IMR-90 (cell line): ENCODE results near the gene ALOXE3. TPM values are rescaled to one million over a fixed set of nuclear protein-coding genes. Genes with fewer than 3 reads are reported as not detected.

Source experiments
- ATAC-seq: fragments of 200-7000 bp; cut with Tn5 transposase; 2 replicates; pipeline ENCODE4 v1.9.1; 2020; ENCODE audit warnings: low read depth, mild to moderate bottlenecking, moderate library complexity
- BruUV-seq: library from RNA; stranded (reverse); fragments of 400-500 nt; replicated peaks from 2 replicates; lab custom pipeline; 2021; lab: Mats Ljungman, UMichigan
- CTCF ChIA-PET: fragments of 300-600 bp; formaldehyde crosslinking; extraction: SDS; loops from one replicate; lab custom pipeline; 2021; ENCODE audit warnings: antibody characterized with exemption; lab: Yijun Ruan, JAX
- POLR2A ChIA-PET: fragments of 300-600 bp; sonication (Branson Sonifier 250); formaldehyde crosslinking; loops from one replicate; lab custom pipeline; 2022; ENCODE audit warnings: antibody characterized with exemption; ENCODE audit not compliant: unreplicated experiment; lab: Charles Lee
- DNase-seq: peaks from one replicate; pipeline ENCODE4 v3.0.0; 2013
- H2AFZ ChIP-seq: replicated peaks from 2 replicates; pipeline ENCODE3; 2013; ENCODE audit warnings: low read length, mild to moderate bottlenecking; ENCODE audit not compliant: poor library complexity
- H2AK5ac ChIP-seq: 2 replicates; pipeline ENCODE4 v1.6.1; 2013; ENCODE audit warnings: low read depth, low read length, inconsistent platforms
- H2AK9ac ChIP-seq: replicated peaks from 2 replicates; pipeline ENCODE3; 2013; ENCODE audit warnings: mild to moderate bottlenecking, low read depth, low read length, moderate library complexity; ENCODE audit not compliant: poor library complexity
- H2BK120ac ChIP-seq: 2 replicates; pipeline ENCODE4 v1.6.1; 2013; ENCODE audit warnings: low read depth, low read length, inconsistent platforms
- H2BK15ac ChIP-seq: 3 replicates; pipeline ENCODE4 v1.6.1; 2013; ENCODE audit warnings: low read depth, low read length, inconsistent platforms
- H2BK20ac ChIP-seq: 2 replicates; pipeline ENCODE4 v1.6.1; 2013; ENCODE audit warnings: low read depth, mild to moderate bottlenecking, inconsistent platforms, low read length, moderate library complexity
- H2BK5ac ChIP-seq: 2 replicates; pipeline ENCODE4 v1.6.1; 2013; ENCODE audit warnings: mild to moderate bottlenecking, low read depth, low read length, inconsistent platforms; ENCODE audit not compliant: poor library complexity, severe bottlenecking
- H3K14ac ChIP-seq: replicated peaks from 2 replicates; pipeline ENCODE4 v1.6.1; 2013; ENCODE audit warnings: low read depth, low read length, inconsistent platforms
- H3K18ac ChIP-seq: 2 replicates; pipeline ENCODE4 v1.6.1; 2013; ENCODE audit warnings: low read depth, low read length, control low read depth
- H3K23ac ChIP-seq: 2 replicates; pipeline ENCODE4 v1.6.1; 2013; ENCODE audit warnings: low read depth, low read length, inconsistent platforms
- H3K27ac ChIP-seq: 2 replicates; pipeline ENCODE4 v1.5.1; 2013; ENCODE audit warnings: mild to moderate bottlenecking, control low read depth, low read length; ENCODE audit not compliant: insufficient read depth
- H3K27me3 ChIP-seq: 2 replicates; pipeline ENCODE4 v1.6.1; 2013; ENCODE audit warnings: low read length; ENCODE audit not compliant: control insufficient read depth, insufficient read depth
- H3K36me3 ChIP-seq: 2 replicates; pipeline ENCODE4 v1.6.1; 2013; ENCODE audit warnings: low read length, mixed read lengths; ENCODE audit not compliant: control insufficient read depth, insufficient read depth
- H3K4ac ChIP-seq: 2 replicates; pipeline ENCODE4 v1.6.1; 2013; ENCODE audit warnings: low read depth, low read length, inconsistent platforms
- H3K4me1 ChIP-seq: 2 replicates; pipeline ENCODE4 v1.6.1; 2013; ENCODE audit warnings: low read length, mixed read lengths; ENCODE audit not compliant: control insufficient read depth, insufficient read depth
- H3K4me2 ChIP-seq: 2 replicates; pipeline ENCODE4 v1.6.1; 2013; ENCODE audit warnings: low read depth, mild to moderate bottlenecking, control low read depth, low read length, moderate library complexity
- H3K4me3 ChIP-seq: 2 replicates; pipeline ENCODE4 v1.5.1; 2013; ENCODE audit warnings: low read depth, mild to moderate bottlenecking, control low read depth, low read length, moderate library complexity; ENCODE audit not compliant: insufficient read depth
- H3K56ac ChIP-seq: 2 replicates; pipeline ENCODE4 v1.6.1; 2013; ENCODE audit warnings: low read length, inconsistent platforms; ENCODE audit not compliant: insufficient read depth; ENCODE audit errors: extremely low read depth
- H3K79me1 ChIP-seq, 2 experiments: 2 replicates each; pipeline ENCODE4 v1.6.1; 2013; ENCODE audit warnings: low read length in 2 of 2, inconsistent platforms in 1 of 2, low read depth in 1 of 2
- H3K9ac ChIP-seq: 2 replicates; pipeline ENCODE4 v1.6.1; 2013; ENCODE audit warnings: low read depth, low read length, control low read depth
- H3K9me1 ChIP-seq: 2 replicates; pipeline ENCODE4 v1.6.1; 2013; ENCODE audit warnings: low read length, inconsistent platforms; ENCODE audit not compliant: insufficient read depth
- H3K9me3 ChIP-seq: 2 replicates; pipeline ENCODE4 v1.6.1; 2013; ENCODE audit warnings: low read length; ENCODE audit not compliant: control insufficient read depth, insufficient read depth
- H4K20me1 ChIP-seq: 2 replicates; pipeline ENCODE4 v1.6.1; 2013; ENCODE audit warnings: low read length, inconsistent platforms; ENCODE audit not compliant: insufficient read depth
- H4K5ac ChIP-seq: 2 replicates; pipeline ENCODE4 v1.6.1; 2013; ENCODE audit warnings: mild to moderate bottlenecking, low read depth, low read length, control low read depth
- H4K8ac ChIP-seq, 2 experiments: 2 replicates each; pipeline ENCODE4 v1.6.1; 2013; ENCODE audit warnings: low read depth in 2 of 2, low read length in 2 of 2, control low read depth in 1 of 2, inconsistent platforms in 1 of 2
- H4K91ac ChIP-seq: 2 replicates; pipeline ENCODE4 v1.6.1; 2013; ENCODE audit warnings: low read depth, low read length, inconsistent platforms; ENCODE audit not compliant: insufficient read depth
- BHLHE40 ChIP-seq: fragments of 150-350 bp; IDR thresholded peaks from 2 replicates; pipeline ENCODE4 v1.6.1; 2016; ENCODE audit warnings: mild to moderate bottlenecking, low read depth, low read length
- CEBPB ChIP-seq: IDR thresholded peaks from 2 replicates; pipeline ENCODE4 v1.6.1; 2012; ENCODE audit warnings: low read depth, low read length, improper control_type of control experiment
- CHD1 ChIP-seq: IDR thresholded peaks from 2 replicates; pipeline ENCODE4 v1.6.1; 2012; ENCODE audit warnings: low read depth, low read length, improper control_type of control experiment
- FOS ChIP-seq: fragments of 150-350 bp; IDR thresholded peaks from 2 replicates; pipeline ENCODE4 v1.6.1; 2016; ENCODE audit warnings: low read depth, low read length
- MAFK ChIP-seq: IDR thresholded peaks from 2 replicates; pipeline ENCODE4 v1.6.1; 2012; ENCODE audit warnings: low read depth, low read length, improper control_type of control experiment
- MAZ ChIP-seq: IDR thresholded peaks from 2 replicates; pipeline ENCODE4 v1.6.1; 2012; ENCODE audit warnings: low read depth, mild to moderate bottlenecking, low read length, improper control_type of control experiment, moderate library complexity, borderline replicate concordance
- MXI1 ChIP-seq: IDR thresholded peaks from 2 replicates; pipeline ENCODE4 v1.6.1; 2012; ENCODE audit warnings: low read depth, mild to moderate bottlenecking, low read length, moderate library complexity, borderline replicate concordance
- NFE2L2 ChIP-seq: fragments of 150-350 bp; IDR thresholded peaks from 2 replicates; pipeline ENCODE4 v1.6.1; 2016; ENCODE audit warnings: low read depth, mild to moderate bottlenecking, low read length
- POLR2A ChIP-seq: IDR thresholded peaks from 2 replicates; pipeline ENCODE4 v1.6.1; 2012; ENCODE audit warnings: mild to moderate bottlenecking, low read depth, low read length
- RAD21 ChIP-seq: IDR thresholded peaks from 2 replicates; pipeline ENCODE4 v1.6.1; 2012; ENCODE audit warnings: low read length, improper control_type of control experiment
- RCOR1 ChIP-seq: IDR thresholded peaks from 2 replicates; pipeline ENCODE4 v1.6.1; 2012; ENCODE audit warnings: mild to moderate bottlenecking, low read length, improper control_type of control experiment; ENCODE audit not compliant: insufficient replicate concordance
- RFX5 ChIP-seq: IDR thresholded peaks from 2 replicates; pipeline ENCODE4 v1.8.0; 2012; ENCODE audit warnings: low read depth, mild to moderate bottlenecking, low read length, moderate library complexity
- SMC3 ChIP-seq: fragments of 150-350 bp; IDR thresholded peaks from 2 replicates; pipeline ENCODE4 v1.6.1; 2016; ENCODE audit warnings: low read depth, mild to moderate bottlenecking, antibody characterized with exemption, low read length, moderate library complexity
- WGBS, 2 experiments: methylation state at CpG; one replicate each; pipeline versions ENCODE4 v1.1.5 to v1.1.7; 2013; ENCODE audit warnings: missing lambda C conversion rate in 2 of 2; ENCODE audit not compliant: insufficient read length in 1 of 2; ENCODE audit errors: extremely low coverage in 2 of 2; 5-methylcytosine and 5-hydroxymethylcytosine counted together
- dilution Hi-C: fragments of 300-500 bp; cut with HindIII; formaldehyde crosslinking; loops from one replicate; pipeline ENCODE4 v1.14.3; 2018; ENCODE audit warnings: low sequenced_read_pairs; ENCODE audit not compliant: unreplicated experiment
- in situ Hi-C: fragments of 300-500 bp; cut with MboI; formaldehyde crosslinking; loops from 3 replicates; pipeline ENCODE4 v1.14.3; 2019; ENCODE audit warnings: low sequenced_read_pairs, inconsistent platforms, mixed read lengths
- intact Hi-C: fragments of 100-400 bp; cut with micrococcal nuclease; formaldehyde crosslinking; loops from 2 replicates; pipeline ENCODE4 v1.10.0; 2022
- polyA plus RNA-seq, 3 experiments: library from polyadenylated mRNA; depleted of rRNA; stranded (reverse); fragments of >200 nt; gene quantifications; 2 replicates each; pipeline ENCODE4 v1.2.3, GENCODE V29; 2012; ENCODE audit warnings: low replicate concordance in 1 of 3
- total RNA-seq: library from RNA; depleted of rRNA; stranded (reverse); fragments of >200 nt; gene quantifications from 2 replicates; pipeline ENCODE4 v1.2.3, GENCODE V29; 2012
- TF ChIP-seq, protein P1 (sequence below): fragments of 150-350 bp; IDR thresholded peaks from 2 replicates; pipeline ENCODE4 v1.6.1; 2016; ENCODE audit warnings: low read depth, mild to moderate bottlenecking, low read length, moderate library complexity, borderline replicate concordance
- TF ChIP-seq, protein P2 (sequence below): fragments of 150-350 bp; IDR thresholded peaks from 2 replicates; pipeline ENCODE4 v1.6.1; 2017; ENCODE audit warnings: mild to moderate bottlenecking, antibody characterized with exemption, low read length, low read depth

Gene ALOXE3
- total and polyA plus RNA-seq, 2 of the 4 experiments (the other 2 are of a cell fraction): under 0.01 to 0.26 TPM

GRCh38 chr17:8069587-8069860 lies 48.8 kb downstream of the ALOXE3 start:
- H2AFZ ChIP-seq: no peak overlapping the region
- no peaks in the 10 kb centered on the region for H3K9me3 ChIP-seq
- peaks cover 81% of the 10 kb centered on the region for H3K27me3 ChIP-seq
- no peak overlapping the region for H4K8ac ChIP-seq
- H2AK5ac ChIP-seq: no peak overlapping the region
- no peak overlapping the region for H4K91ac ChIP-seq
- DNase-seq: no peak
- H3K18ac ChIP-seq: no peak overlapping the region
- H3K9ac ChIP-seq: no peak overlapping the region
- no peak overlapping the region for H3K4me2 ChIP-seq
- no peaks in the 10 kb centered on the region for H3K36me3 ChIP-seq
- no peak for ATAC-seq
- no peak overlapping the region for H2BK120ac ChIP-seq
- POLR2A ChIA-PET: no interaction called here
- no CpG with 5 or more reads among the region's 3 CpGs for WGBS, 2 experiments
- H3K4ac ChIP-seq: no peak overlapping the region
- H3K4me3 ChIP-seq: no peak overlapping the region
- dilution Hi-C loops: no loop called here
- no peaks in the 10 kb centered on the region for H3K79me1 ChIP-seq
- no peak overlapping the region for H3K14ac ChIP-seq
- no peak overlapping the region for H3K23ac ChIP-seq
- H3K9me1 ChIP-seq: no peaks in the 10 kb centered on the region
- no peak overlapping the region for H4K5ac ChIP-seq
- no peak overlapping the region for H3K27ac ChIP-seq
- intact Hi-C loops: loop anchor here (10.0 kb wide), 1 partner anchor 715 kb away; no protein-coding TSS in a partner anchor
- BruUV-seq: no TSS peak
- H2BK15ac ChIP-seq: no peak overlapping the region
- CTCF ChIA-PET: interaction anchor here (0.8 to 1.6 kb wide), 2 partner anchors 12 to 87 kb away, joined by 3 to 6 read pairs; no protein-coding TSS in a partner anchor
- in situ Hi-C loops: no loop called here
- no peak overlapping the region for H2BK20ac ChIP-seq
- no peaks in the 10 kb centered on the region for H4K20me1 ChIP-seq
- H2BK5ac ChIP-seq: no peak overlapping the region
- no peak for TF ChIP-seq BHLHE40
- TF ChIP-seq MAZ: no peak
- TF ChIP-seq NFE2L2: no peak
- TF ChIP-seq POLR2A: no peak
- TF ChIP-seq, protein P1, sequence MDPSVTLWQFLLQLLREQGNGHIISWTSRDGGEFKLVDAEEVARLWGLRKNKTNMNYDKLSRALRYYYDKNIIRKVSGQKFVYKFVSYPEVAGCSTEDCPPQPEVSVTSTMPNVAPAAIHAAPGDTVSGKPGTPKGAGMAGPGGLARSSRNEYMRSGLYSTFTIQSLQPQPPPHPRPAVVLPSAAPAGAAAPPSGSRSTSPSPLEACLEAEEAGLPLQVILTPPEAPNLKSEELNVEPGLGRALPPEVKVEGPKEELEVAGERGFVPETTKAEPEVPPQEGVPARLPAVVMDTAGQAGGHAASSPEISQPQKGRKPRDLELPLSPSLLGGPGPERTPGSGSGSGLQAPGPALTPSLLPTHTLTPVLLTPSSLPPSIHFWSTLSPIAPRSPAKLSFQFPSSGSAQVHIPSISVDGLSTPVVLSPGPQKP: no peak
- no peak for TF ChIP-seq RCOR1
- TF ChIP-seq MAFK: no peak
- TF ChIP-seq RFX5: no peak
- TF ChIP-seq SMC3: no peak
- no peak for TF ChIP-seq CEBPB
- TF ChIP-seq, protein P2, sequence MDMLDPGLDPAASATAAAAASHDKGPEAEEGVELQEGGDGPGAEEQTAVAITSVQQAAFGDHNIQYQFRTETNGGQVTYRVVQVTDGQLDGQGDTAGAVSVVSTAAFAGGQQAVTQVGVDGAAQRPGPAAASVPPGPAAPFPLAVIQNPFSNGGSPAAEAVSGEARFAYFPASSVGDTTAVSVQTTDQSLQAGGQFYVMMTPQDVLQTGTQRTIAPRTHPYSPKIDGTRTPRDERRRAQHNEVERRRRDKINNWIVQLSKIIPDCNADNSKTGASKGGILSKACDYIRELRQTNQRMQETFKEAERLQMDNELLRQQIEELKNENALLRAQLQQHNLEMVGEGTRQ: no peak
- no peak for TF ChIP-seq RAD21
- no peak for TF ChIP-seq FOS
- TF ChIP-seq CHD1: no peak
- TF ChIP-seq MXI1: no peak
- H3K4me1 ChIP-seq: no peaks in the 10 kb centered on the region
- H2AK9ac ChIP-seq: no peak overlapping the region
- H3K56ac ChIP-seq: no peak overlapping the region
